ENCODE data around the gene RANBP10.

- TF ChIP-seq CTCF (conservative IDR thresholded peaks at IDR 0.05) (no peak), ZFX (IDR thresholded peaks at IDR 0.05) (no peak)
Measured at GRCh38 chr16:67758006-67758405, 48.4 kb downstream of the RANBP10 start.
